T-helper 1 cell treated with Interleukin-12 subunit alpha and Interleukin-12 subunit beta and Interleukin-4 antibody, amounts not matched to agents 30 μg/mL and 1 μg/mL, for 36 hours (primary cell): ENCODE measurements around the gene TBRG4.

ENCODE experiments used
- H3K27ac Mint-ChIP-seq: one replicate; pipeline ENCODE4 v1.8.0; 2021; ENCODE audit warnings: mild to moderate bottlenecking, mixed read lengths
- H3K27me3 Mint-ChIP-seq: one replicate; pipeline ENCODE4 v1.8.0; 2021; ENCODE audit warnings: low read depth, mixed read lengths
- H3K36me3 Mint-ChIP-seq: one replicate; pipeline ENCODE4 v1.8.0; 2021; ENCODE audit warnings: low read depth, mixed read lengths
- H3K4me1 Mint-ChIP-seq: one replicate; pipeline ENCODE4 v1.8.0; 2021; ENCODE audit warnings: low read depth, mixed read lengths
- H3K4me3 Mint-ChIP-seq: one replicate; pipeline ENCODE4 v1.8.0; 2021; ENCODE audit warnings: mild to moderate bottlenecking, moderate library complexity, mixed read lengths
- H3K9me3 Mint-ChIP-seq: one replicate; pipeline ENCODE4 v1.8.0; 2021; ENCODE audit warnings: mixed read lengths

Gene TBRG4

DNA sequence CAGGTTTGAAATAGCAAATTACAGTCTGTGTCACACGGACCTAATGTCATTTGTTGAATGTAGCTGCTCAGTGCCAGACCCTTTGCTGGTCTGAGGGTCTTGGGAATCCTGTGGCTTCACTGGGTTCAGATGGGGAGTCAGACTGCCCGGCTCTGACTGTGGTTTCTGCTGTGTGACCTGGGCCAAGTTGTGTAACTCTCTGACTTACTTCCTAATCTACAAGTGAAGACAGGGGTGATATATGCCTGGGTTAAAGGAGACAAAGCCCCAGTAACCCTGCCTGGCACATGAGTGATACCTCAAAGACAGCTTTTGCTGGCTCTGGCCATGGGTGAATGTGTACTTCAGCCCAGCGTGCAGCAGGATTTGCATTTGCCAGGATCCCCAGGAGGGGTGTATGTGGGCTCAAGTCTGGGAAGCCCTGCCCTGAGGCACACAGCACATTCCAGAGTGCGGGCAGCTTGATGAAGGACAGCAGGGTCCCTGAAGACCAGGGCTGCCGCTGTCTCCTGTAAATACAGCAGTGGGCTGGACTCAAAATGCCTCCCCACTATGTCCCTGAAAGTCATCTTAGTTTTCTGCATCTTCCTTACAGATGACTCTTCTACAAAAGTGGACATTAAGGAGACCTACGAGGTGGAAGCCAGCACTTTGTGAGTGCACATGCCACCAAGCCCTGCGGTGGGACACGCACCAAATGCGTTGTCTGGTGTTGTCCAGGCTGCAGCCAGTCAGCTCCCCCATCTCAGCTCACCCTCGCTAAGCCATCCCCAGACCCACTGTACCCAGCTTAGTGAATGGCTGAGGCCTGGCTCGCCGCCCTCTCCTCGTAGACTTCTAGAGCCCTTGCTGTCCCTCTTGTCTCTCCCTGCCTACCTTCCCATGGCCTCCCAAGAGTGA, 39.1 kb downstream of the TBRG4 start:
- no peak overlapping the region for H3K27ac Mint-ChIP-seq

DNA sequence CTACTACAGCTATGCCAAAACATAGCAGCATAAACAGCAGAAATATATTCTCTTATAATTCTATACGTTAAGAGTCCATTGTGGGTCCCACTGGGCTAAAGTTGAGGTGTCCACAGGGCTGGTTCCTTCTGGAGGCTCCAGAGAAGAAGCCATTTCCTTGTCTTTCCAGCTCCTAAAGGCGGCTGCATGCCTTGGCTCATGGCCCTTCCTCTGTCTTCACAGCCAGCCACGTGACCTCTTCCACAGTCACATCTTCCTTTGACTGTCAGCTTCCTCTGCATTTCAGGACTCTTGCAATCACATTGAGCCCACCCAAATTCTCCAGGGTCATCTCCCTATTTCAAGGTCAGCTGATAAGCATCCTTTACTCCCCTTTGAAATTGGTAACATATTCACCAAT, 40.0 kb downstream of the TBRG4 start:
- H3K27ac Mint-ChIP-seq = no peak overlapping the region
- H3K4me1 Mint-ChIP-seq = peaks cover 10% of the 10 kb centered on the region
- H3K36me3 Mint-ChIP-seq = peaks cover 44% of the 10 kb centered on the region
- H3K9me3 Mint-ChIP-seq = no peaks in the 10 kb centered on the region
- H3K27me3 Mint-ChIP-seq = no peaks in the 10 kb centered on the region
- no peak overlapping the region for H3K4me3 Mint-ChIP-seq

More for the DNA sequence above, 39.1 kb downstream of the TBRG4 start:
- peaks cover 47% of the 10 kb centered on the region for H3K36me3 Mint-ChIP-seq
- H3K9me3 Mint-ChIP-seq = no peaks in the 10 kb centered on the region
- no peak overlapping the region for H3K4me3 Mint-ChIP-seq
- no peaks in the 10 kb centered on the region for H3K27me3 Mint-ChIP-seq
- peaks cover 11% of the 10 kb centered on the region for H3K4me1 Mint-ChIP-seq

- Mint-ChIP-seq H3K4me1 (peaks cover 16% of the 10 kb centered on the region), H3K27me3 (no peaks in the 10 kb centered on the region), H3K36me3 (peaks cover 46% of the 10 kb centered on the region), H3K27ac (no peak overlapping the region), H3K9me3 (no peaks in the 10 kb centered on the region), H3K4me3 (no peak overlapping the region)
Observed at GRCh38 chr7:45070254-45070642, 41.2 kb downstream of the TBRG4 start.

DNA sequence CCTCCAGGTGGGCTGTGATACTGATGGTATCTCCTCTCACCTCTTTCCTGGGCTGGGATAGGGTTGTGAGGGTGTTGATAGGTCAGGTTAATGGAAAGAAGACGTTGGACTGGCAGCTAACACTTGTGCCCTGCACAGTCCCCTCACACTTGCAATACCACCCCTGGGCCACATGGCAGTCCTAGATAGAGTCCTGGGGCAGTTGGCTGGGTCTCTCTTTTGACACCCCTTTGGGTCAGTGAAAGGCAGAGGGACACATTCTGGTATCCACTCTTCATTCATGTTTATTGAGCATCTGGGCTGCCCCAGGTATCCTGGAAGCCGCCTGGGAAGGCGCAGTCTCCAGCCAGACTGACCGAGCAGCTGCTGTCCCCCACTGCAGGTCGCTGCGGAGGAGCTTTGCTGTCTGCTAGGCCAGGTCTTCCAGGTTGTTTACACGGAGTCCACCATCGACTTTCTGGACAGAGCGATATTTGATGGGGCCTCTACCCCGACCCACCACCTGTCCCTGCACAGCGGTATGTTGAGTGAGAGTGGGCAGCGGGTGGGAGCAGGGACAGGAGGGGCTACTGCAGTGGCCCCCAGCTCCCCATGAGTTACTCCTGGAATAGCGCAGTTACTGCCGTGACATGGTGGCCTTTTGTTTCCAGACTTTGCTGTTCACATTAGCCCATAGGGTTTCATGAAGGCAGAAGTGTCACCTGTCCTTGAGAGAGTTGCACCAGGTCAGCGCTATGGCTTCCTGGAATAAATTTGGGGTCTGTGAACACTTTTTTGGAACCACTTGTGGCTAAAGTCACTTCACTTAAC, 41.8 kb downstream of the TBRG4 start:
- Mint-ChIP-seq H3K36me3 (peaks cover 46% of the 10 kb centered on the region), H3K4me1 (peaks cover 16% of the 10 kb centered on the region), H3K9me3 (no peaks in the 10 kb centered on the region), H3K4me3 (no peak overlapping the region), H3K27ac (no peak overlapping the region), H3K27me3 (no peaks in the 10 kb centered on the region)

GRCh38 chr7:45068236-45069023, 43.1 kb downstream of the TBRG4 start:
- H3K27ac Mint-ChIP-seq = peak overlapping the region; percentile 45

GRCh38 chr7:45067582-45067981, 43.9 kb downstream of the TBRG4 start:
- Mint-ChIP-seq H3K27ac (no peak overlapping the region), H3K36me3 (peaks cover 40% of the 10 kb centered on the region), H3K27me3 (no peaks in the 10 kb centered on the region), H3K9me3 (no peaks in the 10 kb centered on the region), H3K4me1 (peaks cover 16% of the 10 kb centered on the region), H3K4me3 (no peak overlapping the region)

More at GRCh38 chr7:45068236-45069023, 43.1 kb downstream of the TBRG4 start:
- H3K4me1 Mint-ChIP-seq = peaks cover 16% of the 10 kb centered on the region
- no peaks in the 10 kb centered on the region for H3K9me3 Mint-ChIP-seq
- no peaks in the 10 kb centered on the region for H3K27me3 Mint-ChIP-seq
- peaks cover 46% of the 10 kb centered on the region for H3K36me3 Mint-ChIP-seq
- H3K4me3 Mint-ChIP-seq = no peak overlapping the region

DNA sequence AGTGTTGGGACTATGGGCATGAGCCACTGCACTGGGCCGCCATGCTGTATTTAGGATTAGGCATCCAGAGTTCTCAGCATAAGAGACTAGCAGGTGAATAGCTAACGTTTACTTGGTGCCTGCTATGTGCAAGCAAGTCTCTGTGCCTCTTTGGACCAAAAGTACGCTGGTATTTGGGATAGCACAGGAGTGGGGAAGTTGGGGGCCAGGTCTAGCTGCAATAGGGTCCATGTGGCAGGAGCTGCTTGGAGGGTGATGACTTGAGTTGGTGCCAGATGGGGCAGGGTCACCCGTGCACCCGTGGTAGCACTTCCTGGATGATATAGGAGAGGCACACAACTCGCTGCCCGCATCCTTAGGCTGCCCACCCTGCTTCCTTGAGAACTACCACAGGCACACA, 45.1 kb downstream of the TBRG4 start:
- peaks cover 19% of the 10 kb centered on the region for H3K4me1 Mint-ChIP-seq

GRCh38 chr7:45065031-45065995, 46.2 kb downstream of the TBRG4 start:
- Mint-ChIP-seq H3K27me3 (no peaks in the 10 kb centered on the region), H3K4me1 (peaks cover 28% of the 10 kb centered on the region), H3K27ac (no peak overlapping the region), H3K36me3 (peaks cover 42% of the 10 kb centered on the region), H3K4me3 (no peak overlapping the region), H3K9me3 (no peaks in the 10 kb centered on the region)

More for the DNA sequence above, 45.1 kb downstream of the TBRG4 start:
- Mint-ChIP-seq H3K4me3 (no peak overlapping the region), H3K9me3 (no peaks in the 10 kb centered on the region), H3K36me3 (peaks cover 36% of the 10 kb centered on the region), H3K27me3 (no peaks in the 10 kb centered on the region), H3K27ac (no peak overlapping the region)

- H3K9me3 Mint-ChIP-seq = no peaks in the 10 kb centered on the region
- H3K36me3 Mint-ChIP-seq = peaks cover 40% of the 10 kb centered on the region
- peaks cover 30% of the 10 kb centered on the region for H3K4me1 Mint-ChIP-seq
- H3K27me3 Mint-ChIP-seq = no peaks in the 10 kb centered on the region
- no peak overlapping the region for H3K27ac Mint-ChIP-seq
- H3K4me3 Mint-ChIP-seq = no peak overlapping the region
Observed at GRCh38 chr7:45064047-45064725, 47.3 kb downstream of the TBRG4 start.

GRCh38 chr7:45061806-45062425, 49.6 kb downstream of the TBRG4 start:
- peaks cover 46% of the 10 kb centered on the region for H3K36me3 Mint-ChIP-seq

DNA sequence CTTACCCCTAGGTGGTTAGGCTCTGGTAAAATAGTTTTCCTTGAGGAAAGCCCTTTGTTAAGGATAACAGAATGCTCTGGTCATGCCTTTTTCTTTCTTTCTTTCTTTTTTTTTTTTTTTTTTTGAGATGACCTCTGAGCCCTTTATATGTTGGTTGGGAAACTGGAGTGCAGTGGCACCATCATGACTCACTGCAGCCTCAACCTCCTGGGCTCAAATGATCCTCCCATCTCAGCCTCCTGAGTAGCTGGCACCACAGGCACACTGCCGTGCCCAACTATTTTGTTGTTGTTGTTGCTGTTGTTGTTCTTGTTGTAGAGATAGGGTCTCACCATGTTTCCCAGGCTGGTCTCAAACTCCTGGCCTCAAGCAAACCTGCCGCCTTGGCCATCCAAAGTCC, 50.1 kb downstream of the TBRG4 start:
- H3K4me1 Mint-ChIP-seq = peaks cover 38% of the 10 kb centered on the region
- no peaks in the 10 kb centered on the region for H3K9me3 Mint-ChIP-seq
- peaks cover 46% of the 10 kb centered on the region for H3K36me3 Mint-ChIP-seq
- H3K27me3 Mint-ChIP-seq = no peaks in the 10 kb centered on the region
- peak overlapping the region; percentile 21 for H3K27ac Mint-ChIP-seq
- H3K4me3 Mint-ChIP-seq = no peak overlapping the region

More at GRCh38 chr7:45061806-45062425, 49.6 kb downstream of the TBRG4 start:
- peaks cover 38% of the 10 kb centered on the region for H3K4me1 Mint-ChIP-seq
- H3K4me3 Mint-ChIP-seq = no peak overlapping the region
- H3K27me3 Mint-ChIP-seq = no peaks in the 10 kb centered on the region
- H3K9me3 Mint-ChIP-seq = no peaks in the 10 kb centered on the region
- H3K27ac Mint-ChIP-seq = peak overlapping the region; percentile 76

DNA sequence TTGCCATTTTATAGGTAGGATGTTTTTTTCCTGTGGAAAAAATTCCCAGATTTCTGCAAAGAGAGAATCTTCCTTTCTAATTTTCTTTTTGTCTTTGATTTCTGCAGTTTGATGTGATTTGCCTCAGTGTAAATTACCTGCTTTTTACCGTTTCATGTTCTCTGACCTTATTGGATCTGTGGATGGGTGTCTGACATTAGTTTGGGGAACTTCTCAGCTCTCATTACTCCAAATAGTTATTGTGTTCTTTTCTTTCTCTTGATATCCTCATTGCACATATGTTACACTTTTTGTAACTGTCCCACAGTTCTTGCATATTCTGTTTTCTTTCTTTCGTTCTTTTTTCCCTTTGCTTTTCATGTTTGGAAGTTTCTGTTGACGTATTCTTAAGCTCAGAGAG, 51.2 kb downstream of the TBRG4 start:
- H3K4me3 Mint-ChIP-seq = no peak overlapping the region
- no peak overlapping the region for H3K27ac Mint-ChIP-seq
- peaks cover 36% of the 10 kb centered on the region for H3K4me1 Mint-ChIP-seq
- H3K9me3 Mint-ChIP-seq = no peaks in the 10 kb centered on the region
- H3K36me3 Mint-ChIP-seq = peaks cover 45% of the 10 kb centered on the region
- no peaks in the 10 kb centered on the region for H3K27me3 Mint-ChIP-seq

- Mint-ChIP-seq H3K4me1 (peaks cover 45% of the 10 kb centered on the region), H3K27ac (no peak overlapping the region), H3K27me3 (no peaks in the 10 kb centered on the region), H3K36me3 (peaks cover 55% of the 10 kb centered on the region), H3K9me3 (no peaks in the 10 kb centered on the region), H3K4me3 (no peak overlapping the region)
Observed at GRCh38 chr7:45057878-45058277, 53.6 kb downstream of the TBRG4 start.
